Trophoblast cell (in vitro differentiated cells and primary cell): Measurements from ENCODE around the gene DPEP3.
A peak's percentile ranks its signal among the peaks of the same experiment; 100 is the strongest.

Experiments used
- DNase-seq, 2 donors: peaks; one replicate each; pipeline ENCODE4 v3.0.0-alpha.2; 2016
- H2AFZ ChIP-seq: 2 replicates; pipeline ENCODE4 v1.6.1; 2013; ENCODE audit warnings: low read length, moderate library complexity, mild to moderate bottlenecking; ENCODE audit not compliant: insufficient read depth, poor library complexity
- H2AK5ac ChIP-seq: 2 replicates; pipeline ENCODE4 v1.6.1; 2013; ENCODE audit warnings: mild to moderate bottlenecking, low read length
- H2BK120ac ChIP-seq: 2 replicates; pipeline ENCODE4 v1.6.1; 2013; ENCODE audit warnings: low read length, mild to moderate bottlenecking, moderate library complexity; ENCODE audit not compliant: insufficient read depth, poor library complexity
- H2BK12ac ChIP-seq: 2 replicates; pipeline ENCODE4 v1.6.1; 2013; ENCODE audit warnings: mild to moderate bottlenecking, low read length, moderate library complexity
- H2BK5ac ChIP-seq: 2 replicates; pipeline ENCODE4 v1.6.1; 2013; ENCODE audit warnings: low read length, low read depth, moderate library complexity, mild to moderate bottlenecking; ENCODE audit not compliant: poor library complexity
- H3K14ac ChIP-seq: 2 replicates; pipeline ENCODE4 v1.6.1; 2013; ENCODE audit warnings: mild to moderate bottlenecking, low read length
- H3K18ac ChIP-seq: 2 replicates; pipeline ENCODE4 v1.6.1; 2013; ENCODE audit warnings: mild to moderate bottlenecking, low read length
- H3K23ac ChIP-seq: 2 replicates; pipeline ENCODE4 v1.6.1; 2013; ENCODE audit warnings: low read length
- H3K27ac ChIP-seq: 2 replicates; pipeline ENCODE4 v1.5.1; 2013; ENCODE audit warnings: low read depth, mild to moderate bottlenecking, inconsistent platforms, low read length, moderate library complexity
- H3K27me3 ChIP-seq: 2 replicates; pipeline ENCODE4 v1.6.1; 2013; ENCODE audit warnings: inconsistent platforms, mild to moderate bottlenecking, low read length, moderate library complexity; ENCODE audit not compliant: insufficient read depth
- H3K36me3 ChIP-seq, 2 experiments: 1 replicate in 1 of 2; 2 replicates in 1 of 2; pipeline ENCODE4 v1.6.1; 2013; ENCODE audit warnings: low read length in 2 of 2, mild to moderate bottlenecking in 2 of 2, moderate library complexity in 1 of 2; ENCODE audit not compliant: insufficient read depth in 2 of 2, control insufficient read depth in 1 of 2
- H3K4ac ChIP-seq: 2 replicates; pipeline ENCODE4 v1.6.1; 2013; ENCODE audit warnings: low read depth, mild to moderate bottlenecking, low read length, moderate library complexity
- H3K4me1 ChIP-seq, 2 experiments: 1 replicate in 1 of 2; 2 replicates in 1 of 2; pipeline ENCODE4 v1.6.1; 2013; ENCODE audit warnings: low read length in 2 of 2, mild to moderate bottlenecking in 2 of 2, moderate library complexity in 1 of 2; ENCODE audit not compliant: insufficient read depth in 2 of 2, control insufficient read depth in 1 of 2
- H3K4me2 ChIP-seq: 2 replicates; pipeline ENCODE4 v1.6.1; 2013; ENCODE audit warnings: inconsistent platforms, mild to moderate bottlenecking, low read length, moderate library complexity
- H3K4me3 ChIP-seq: 2 replicates; pipeline ENCODE4 v1.5.1; 2013; ENCODE audit warnings: mild to moderate bottlenecking, low read depth, low read length, inconsistent platforms
- H3K79me1 ChIP-seq: one replicate; pipeline ENCODE4 v1.6.1; 2013; ENCODE audit warnings: low read length
- H3K79me2 ChIP-seq: 2 replicates; pipeline ENCODE4 v1.6.1; 2013; ENCODE audit warnings: low read length, mild to moderate bottlenecking; ENCODE audit not compliant: control insufficient read depth, insufficient read depth, poor library complexity
- H3K9ac ChIP-seq: 2 replicates; pipeline ENCODE4 v1.6.1; 2013; ENCODE audit warnings: mild to moderate bottlenecking, low read length
- H3K9me3 ChIP-seq: 2 replicates; pipeline ENCODE4 v1.6.1; 2013; ENCODE audit warnings: low read depth, mild to moderate bottlenecking, control low read depth, inconsistent platforms, low read length; ENCODE audit not compliant: insufficient read depth
- H4K12ac ChIP-seq: 2 replicates; pipeline ENCODE4 v1.6.1; 2013; ENCODE audit warnings: low read depth, mild to moderate bottlenecking, low read length, moderate library complexity
- H4K8ac ChIP-seq: 2 replicates; pipeline ENCODE4 v1.6.1; 2013; ENCODE audit warnings: low read depth, mild to moderate bottlenecking, low read length, moderate library complexity
- H4K91ac ChIP-seq: one replicate; pipeline ENCODE4 v1.6.1; 2013; ENCODE audit warnings: low read depth, mild to moderate bottlenecking, low read length, moderate library complexity
- WGBS: extraction: QIAGEN DNeasy Blood & Tissue Kit; methylation state at CpG from one replicate; pipeline ENCODE4 v1.1.7; 2013; ENCODE audit warnings: missing lambda C conversion rate; ENCODE audit not compliant: insufficient read length, insufficient coverage; ENCODE audit errors: extremely low coverage; 5-methylcytosine and 5-hydroxymethylcytosine counted together

Gene DPEP3

DNA sequence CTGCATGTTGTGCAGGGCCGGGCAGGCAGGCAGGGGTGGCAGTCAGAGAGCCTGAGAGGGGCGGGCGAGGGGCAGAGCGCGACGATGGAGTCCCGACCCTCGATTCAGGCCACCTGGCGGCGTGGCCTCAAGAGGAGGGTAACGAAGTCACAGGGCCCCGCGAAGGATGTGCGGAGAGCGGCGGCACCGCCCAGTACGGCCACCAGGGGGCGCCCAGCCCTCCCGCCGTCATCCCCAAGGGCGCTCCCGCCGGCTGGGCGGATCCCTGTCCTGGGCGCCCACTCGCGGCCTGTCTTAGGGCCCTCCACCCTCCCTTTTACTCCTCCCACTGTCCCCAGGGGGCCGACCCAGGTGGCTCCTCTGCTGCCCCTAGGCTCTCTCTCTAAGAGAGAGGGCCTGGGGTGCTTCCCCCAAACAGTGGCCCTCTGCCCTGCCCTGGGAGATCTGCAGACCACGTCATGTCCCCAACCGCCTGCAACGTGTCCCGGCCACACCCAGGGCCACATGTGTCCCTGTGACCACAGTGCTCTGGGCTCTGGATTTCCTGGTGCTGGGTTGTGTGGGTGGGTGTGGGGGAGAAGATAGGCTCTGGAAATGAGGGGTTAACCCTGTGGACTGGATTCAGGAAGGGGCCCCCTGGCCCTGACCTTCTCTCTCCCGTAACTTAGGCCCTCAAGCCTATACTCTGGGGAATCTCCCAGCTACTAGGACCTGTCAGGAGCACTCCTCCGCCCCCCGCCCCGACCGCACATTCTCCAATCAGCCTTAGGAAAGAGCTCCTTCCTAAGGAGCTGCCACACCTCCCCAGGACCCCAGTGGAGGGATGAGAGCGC, 13.1 kb upstream of the DPEP3 start:
- H2AK5ac ChIP-seq, result peak overlapping the region; percentile 79
- H3K9me3 ChIP-seq, result no peaks in the 10 kb centered on the region
- no CpG with 5 or more reads among the region's 39 CpGs for WGBS

DNA sequence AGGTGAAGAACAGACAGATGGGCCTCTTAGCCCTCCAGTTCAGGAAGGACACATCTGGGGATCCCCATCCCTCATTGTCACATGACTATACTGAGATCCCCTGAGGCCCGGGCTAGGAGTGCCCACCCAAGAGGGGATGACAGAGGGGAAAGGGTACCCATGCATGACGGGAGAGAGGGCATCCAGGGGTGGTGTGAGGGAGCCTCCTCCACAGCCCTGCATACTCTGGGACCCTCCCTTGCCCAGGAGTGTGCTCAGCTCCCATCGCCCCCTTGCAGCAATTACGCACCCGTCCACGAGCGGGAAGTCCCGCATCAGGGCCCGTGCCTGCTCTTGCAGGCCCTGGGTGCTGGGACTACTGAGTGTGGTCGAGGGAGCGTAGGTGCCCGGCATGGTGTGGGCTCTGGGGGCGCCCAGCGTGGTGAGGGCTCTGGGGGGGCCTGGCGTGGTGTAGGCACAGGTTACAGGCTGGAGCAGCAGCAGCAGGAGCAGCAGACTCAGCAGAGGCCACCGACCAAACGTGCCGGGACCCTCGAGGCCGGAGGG, 12.4 kb upstream of the DPEP3 start:
- peaks cover 1% of the 10 kb centered on the region for H3K79me2 ChIP-seq
- peak overlapping the region; percentile 1 for H4K8ac ChIP-seq
- no peak overlapping the region for H2BK120ac ChIP-seq
- H4K12ac ChIP-seq, result no peak overlapping the region
- H3K27ac ChIP-seq, result no peak overlapping the region
- WGBS, result no CpG with 5 or more reads among the region's 20 CpGs
- H3K4me1 ChIP-seq, result peaks cover 3 to 5% of the 10 kb centered on the region in 2 experiments
- no peaks in the 10 kb centered on the region for H3K9me3 ChIP-seq
- no peak overlapping the region for H4K91ac ChIP-seq
- H2BK5ac ChIP-seq, result no peak overlapping the region
- DNase-seq, result no peak
- peaks cover 2% of the 10 kb centered on the region for H3K79me1 ChIP-seq
- no peak overlapping the region for H3K14ac ChIP-seq
- H2AFZ ChIP-seq, result no peak overlapping the region
- no peak overlapping the region for H3K9ac ChIP-seq
- no peak overlapping the region for H3K4ac ChIP-seq
- no peaks in the 10 kb centered on the region for H3K27me3 ChIP-seq
- H3K4me3 ChIP-seq, result no peak overlapping the region
- no peak overlapping the region for H3K4me2 ChIP-seq
- no peaks in the 10 kb centered on the region for H3K36me3 ChIP-seq
- H3K18ac ChIP-seq, result no peak overlapping the region
- H2AK5ac ChIP-seq, result no peak overlapping the region
- H3K23ac ChIP-seq, result no peak overlapping the region
- H2BK12ac ChIP-seq, result no peak overlapping the region

More for the DNA sequence above, 13.1 kb upstream of the DPEP3 start:
- no peak overlapping the region for H3K4me3 ChIP-seq
- peak overlapping the region; percentile 60 for H4K91ac ChIP-seq
- H3K79me2 ChIP-seq, result peaks cover 1% of the 10 kb centered on the region
- H3K4me2 ChIP-seq, result peak overlapping the region; percentile 37
- H3K4me1 ChIP-seq, result peaks cover 3 to 5% of the 10 kb centered on the region in 2 experiments
- DNase-seq, result peak; percentile 61 to 84
- H3K27me3 ChIP-seq, result no peaks in the 10 kb centered on the region
- H3K14ac ChIP-seq, result peak overlapping the region; percentile 45
- H3K27ac ChIP-seq, result no peak overlapping the region
- no peak overlapping the region for H2BK5ac ChIP-seq
- H2BK120ac ChIP-seq, result peak overlapping the region; percentile 26
- H3K23ac ChIP-seq, result no peak overlapping the region
- H2BK12ac ChIP-seq, result no peak overlapping the region
- H3K9ac ChIP-seq, result no peak overlapping the region
- peaks cover 2% of the 10 kb centered on the region for H3K79me1 ChIP-seq
- peak overlapping the region; percentile 82 for H4K8ac ChIP-seq
- peak overlapping the region; percentile 61 for H4K12ac ChIP-seq
- no peaks in the 10 kb centered on the region for H3K36me3 ChIP-seq
- H2AFZ ChIP-seq, result peak overlapping the region; percentile 65
- no peak overlapping the region for H3K4ac ChIP-seq
- H3K18ac ChIP-seq, result no peak overlapping the region

DNA sequence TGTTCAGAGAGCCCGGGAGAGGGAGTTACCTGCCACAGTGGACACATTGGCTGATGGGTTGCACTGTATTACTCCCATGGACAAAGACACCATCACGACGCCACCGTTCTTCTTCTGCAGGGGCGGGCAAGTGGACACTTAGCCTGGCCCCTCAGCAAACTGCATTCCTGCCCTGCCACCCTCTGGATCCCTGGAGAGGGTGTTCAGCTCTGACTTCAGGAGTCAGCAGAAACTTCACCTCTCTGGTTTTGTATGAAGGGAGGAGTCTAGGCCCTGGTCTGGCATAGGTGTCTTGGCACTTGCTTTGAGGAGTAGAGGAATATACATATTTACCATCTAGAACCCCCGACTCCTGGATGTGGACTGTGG, 9.7 kb upstream of the DPEP3 start:
- H3K4me2 ChIP-seq, result no peak overlapping the region
- H3K14ac ChIP-seq, result no peak overlapping the region
- H2BK12ac ChIP-seq, result no peak overlapping the region
- H3K79me1 ChIP-seq, result peaks cover 2% of the 10 kb centered on the region
- no peak overlapping the region for H3K27ac ChIP-seq
- no peak overlapping the region for H4K12ac ChIP-seq
- H4K8ac ChIP-seq, result no peak overlapping the region
- H4K91ac ChIP-seq, result no peak overlapping the region
- DNase-seq, result no peak
- H3K79me2 ChIP-seq, result peaks cover 1% of the 10 kb centered on the region
- H3K36me3 ChIP-seq, result no peaks in the 10 kb centered on the region
- no CpG with 5 or more reads among the region's 6 CpGs for WGBS
- H3K4ac ChIP-seq, result no peak overlapping the region
- H3K9me3 ChIP-seq, result no peaks in the 10 kb centered on the region
- H3K23ac ChIP-seq, result no peak overlapping the region
- H3K4me1 ChIP-seq, result peaks cover 3 to 8% of the 10 kb centered on the region in 2 experiments
- no peak overlapping the region for H3K4me3 ChIP-seq
- no peak overlapping the region for H3K18ac ChIP-seq
- H2AK5ac ChIP-seq, result no peak overlapping the region
- H3K9ac ChIP-seq, result no peak overlapping the region
- H3K27me3 ChIP-seq, result no peaks in the 10 kb centered on the region
- H2AFZ ChIP-seq, result no peak overlapping the region
- H2BK5ac ChIP-seq, result no peak overlapping the region
- no peak overlapping the region for H2BK120ac ChIP-seq

DNA sequence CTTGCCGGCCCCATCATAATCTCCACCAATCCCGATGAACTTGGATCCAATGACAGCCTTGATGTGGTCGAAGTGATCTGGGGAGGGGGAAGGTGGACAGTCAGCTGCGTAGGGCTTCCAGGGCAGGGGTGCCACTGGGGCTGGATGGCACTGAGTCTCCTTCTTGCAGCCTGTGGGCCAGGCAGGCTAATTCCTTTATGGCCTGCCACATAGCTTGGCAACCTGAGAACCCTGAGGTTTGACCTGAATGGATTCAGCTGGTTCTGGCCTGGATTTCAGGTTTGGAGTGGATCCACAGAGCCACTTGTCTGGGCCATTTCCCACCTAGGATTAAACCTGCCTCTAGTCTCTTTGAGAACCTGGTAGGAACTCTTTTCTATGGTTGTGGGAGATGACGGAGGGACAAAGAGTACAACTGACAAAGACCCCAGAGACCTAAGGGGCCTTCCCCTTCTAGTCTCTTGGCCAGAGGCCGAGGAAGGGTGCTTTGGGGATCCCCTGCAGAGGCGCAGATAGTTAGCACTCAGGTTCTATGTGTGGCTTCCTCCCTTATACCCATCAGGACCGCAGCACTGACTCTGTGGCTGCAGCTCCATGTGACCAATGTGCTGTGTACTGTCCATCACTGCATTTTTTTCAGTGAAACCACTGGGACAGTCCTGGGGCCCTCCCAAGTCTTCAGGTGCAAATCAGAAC, 9.2 kb upstream of the DPEP3 start:
- Histone ChIP-seq H3K18ac (no peak overlapping the region), H2AFZ (no peak overlapping the region), H3K4me1 (peaks cover 3 to 8% of the 10 kb centered on the region in 2 experiments), H3K9me3 (no peaks in the 10 kb centered on the region), H4K12ac (no peak overlapping the region), H3K14ac (no peak overlapping the region), H2BK12ac (no peak overlapping the region), H4K8ac (no peak overlapping the region), H3K9ac (no peak overlapping the region), H2BK120ac (no peak overlapping the region), H2BK5ac (no peak overlapping the region), H3K4me3 (no peak overlapping the region), H3K79me1 (peaks cover 2% of the 10 kb centered on the region), H2AK5ac (no peak overlapping the region), H3K79me2 (peaks cover 1% of the 10 kb centered on the region), H3K27me3 (no peaks in the 10 kb centered on the region), H3K23ac (no peak overlapping the region), H3K4me2 (no peak overlapping the region), H4K91ac (no peak overlapping the region), H3K36me3 (no peaks in the 10 kb centered on the region), H3K4ac (no peak overlapping the region), H3K27ac (no peak overlapping the region)
- no CpG with 5 or more reads among the region's 8 CpGs for WGBS
- no peak for DNase-seq
